Neural progenitor cell (in vitro differentiated cells): ENCODE data around the gene SNRNP40. TPM values are rescaled to one million over a fixed set of nuclear protein-coding genes. Genes with fewer than 3 reads are reported as not detected.
A peak's percentile ranks its signal among the peaks of the same experiment; 100 is the strongest.

Experiments
- DNase-seq: peaks from one replicate; pipeline ENCODE4 v3.0.0-alpha.2; 2016; ENCODE audit warnings: low spot score
- H2AFZ ChIP-seq: fragments of 200-600 bp; sonication (generic); replicated peaks from 2 replicates; pipeline ENCODE4 v1.6.1; 2016; ENCODE audit warnings: antibody characterized with exemption
- H3F3A ChIP-seq: fragments of 200-600 bp; sonication (generic); 2 replicates; pipeline ENCODE4 v1.6.1; 2016; ENCODE audit warnings: antibody characterized with exemption, low read depth
- H3K27ac ChIP-seq: fragments of 200-600 bp; sonication (generic); 2 replicates; pipeline ENCODE4 v1.5.1; 2016; ENCODE audit warnings: mild to moderate bottlenecking
- H3K27me3 ChIP-seq: fragments of 200-600 bp; sonication (generic); 2 replicates; pipeline ENCODE4 v1.6.1; 2016; ENCODE audit warnings: mild to moderate bottlenecking, moderate library complexity
- H3K36me3 ChIP-seq: fragments of 200-600 bp; sonication (generic); 2 replicates; pipeline ENCODE4 v1.5.1; 2016
- H3K4me1 ChIP-seq: fragments of 200-600 bp; sonication (generic); 2 replicates; pipeline ENCODE4 v1.6.1; 2016; ENCODE audit warnings: mixed run types
- H3K4me2 ChIP-seq: fragments of 200-600 bp; sonication (generic); 2 replicates; pipeline ENCODE4 v1.6.1; 2016
- H3K4me3 ChIP-seq: fragments of 200-600 bp; sonication (generic); 2 replicates; pipeline ENCODE4 v1.5.1; 2016
- H3K79me2 ChIP-seq: fragments of 200-600 bp; sonication (generic); 2 replicates; pipeline ENCODE4 v1.6.1; 2016; ENCODE audit warnings: low read depth
- H3K9ac ChIP-seq: fragments of 200-600 bp; sonication (generic); 2 replicates; pipeline ENCODE4 v1.6.1; 2016
- H3K9me3 ChIP-seq: fragments of 200-600 bp; sonication (generic); 2 replicates; pipeline ENCODE4 v1.5.1; 2016; ENCODE audit warnings: low read depth
- H4K20me1 ChIP-seq: fragments of 200-600 bp; sonication (generic); 2 replicates; pipeline ENCODE4 v1.6.1; 2016; ENCODE audit warnings: low read depth
- H3K27ac Mint-ChIP-seq: 3 replicates; pipeline ENCODE4 v1.8.0; 2021; ENCODE audit warnings: mixed read lengths
- H3K27me3 Mint-ChIP-seq: 2 replicates; pipeline ENCODE4 v1.8.0; 2022; ENCODE audit warnings: low read depth, mild to moderate bottlenecking, inconsistent platforms, moderate library complexity, mixed read lengths; ENCODE audit not compliant: insufficient read depth
- H3K36me3 Mint-ChIP-seq: 3 replicates; pipeline ENCODE4 v1.8.0; 2021; ENCODE audit warnings: mixed read lengths
- H3K4me1 Mint-ChIP-seq: 3 replicates; pipeline ENCODE4 v1.8.0; 2021; ENCODE audit warnings: mixed read lengths
- H3K4me3 Mint-ChIP-seq: 3 replicates; pipeline ENCODE4 v1.8.0; 2021; ENCODE audit warnings: mild to moderate bottlenecking, moderate library complexity, mixed read lengths
- H3K9me3 Mint-ChIP-seq: 3 replicates; pipeline ENCODE4 v1.8.0; 2020; ENCODE audit warnings: mixed read lengths
- CTCF ChIP-seq: fragments of 200-600 bp; sonication (generic); IDR thresholded peaks from 2 replicates; pipeline ENCODE4 v1.5.1; 2017; ENCODE audit warnings: antibody characterized with exemption, mild to moderate bottlenecking
- EZH2 ChIP-seq: fragments of 200-600 bp; sonication (generic); IDR thresholded peaks from 2 replicates; pipeline ENCODE4 v1.6.1; 2017; ENCODE audit warnings: antibody characterized with exemption, mild to moderate bottlenecking, moderate library complexity
- EZH2phosphoT487 ChIP-seq: fragments of 200-600 bp; sonication (generic); IDR thresholded peaks from 2 replicates; pipeline ENCODE4 v1.6.1; 2017; ENCODE audit warnings: antibody characterized with exemption
- total RNA-seq: library from RNA; depleted of rRNA; stranded (reverse); fragments of >200 nt; gene quantifications from 2 replicates; pipeline ENCODE4 v1.2.3, GENCODE V29; 2015; ENCODE audit warnings: low replicate concordance

Gene SNRNP40
- total RNA-seq, 1 donor from 2014 or later, result 179 TPM

DNA sequence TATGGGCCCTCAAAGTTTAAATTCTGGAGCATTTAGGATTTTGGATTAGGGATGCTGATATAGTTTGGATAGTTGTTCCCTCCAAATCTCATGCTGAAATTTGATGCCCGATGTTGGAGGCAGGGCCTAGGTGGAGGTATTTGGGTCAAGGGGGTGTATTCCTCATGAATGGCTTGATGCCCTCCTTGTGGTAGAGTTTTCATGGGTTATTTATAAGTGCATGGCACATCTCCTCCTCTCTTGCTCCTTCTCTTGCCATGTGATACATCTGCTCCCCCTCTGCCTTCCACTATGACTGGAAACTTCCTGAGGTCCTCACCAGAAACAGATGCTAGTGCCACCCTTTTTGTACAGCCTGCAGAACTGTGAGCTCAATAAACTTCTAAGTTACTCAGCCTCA is 39.4 kb downstream of the SNRNP40 start:
- H3K36me3 ChIP-seq, result peaks cover 13% of the 10 kb centered on the region
- no peak for DNase-seq
- H3F3A ChIP-seq, result peaks cover 15% of the 10 kb centered on the region
- no peak overlapping the region for H2AFZ ChIP-seq
- H3K4me3 ChIP-seq, result no peak overlapping the region
- no peak overlapping the region for H3K4me2 ChIP-seq
- no peaks in the 10 kb centered on the region for H3K4me1 Mint-ChIP-seq
- H3K9me3 Mint-ChIP-seq, result no peaks in the 10 kb centered on the region
- H3K27ac ChIP-seq, result no peak overlapping the region
- H3K27ac Mint-ChIP-seq, result no peak overlapping the region
- H3K36me3 Mint-ChIP-seq, result peaks cover 16% of the 10 kb centered on the region
- no peaks in the 10 kb centered on the region for H3K79me2 ChIP-seq
- no peaks in the 10 kb centered on the region for H4K20me1 ChIP-seq
- H3K9ac ChIP-seq, result no peak overlapping the region
- no peak for TF ChIP-seq EZH2phosphoT487
- no peaks in the 10 kb centered on the region for H3K27me3 ChIP-seq
- no peak overlapping the region for H3K4me3 Mint-ChIP-seq
- no peaks in the 10 kb centered on the region for H3K4me1 ChIP-seq
- H3K9me3 ChIP-seq, result no peaks in the 10 kb centered on the region
- peaks cover 5% of the 10 kb centered on the region for H3K27me3 Mint-ChIP-seq

DNA sequence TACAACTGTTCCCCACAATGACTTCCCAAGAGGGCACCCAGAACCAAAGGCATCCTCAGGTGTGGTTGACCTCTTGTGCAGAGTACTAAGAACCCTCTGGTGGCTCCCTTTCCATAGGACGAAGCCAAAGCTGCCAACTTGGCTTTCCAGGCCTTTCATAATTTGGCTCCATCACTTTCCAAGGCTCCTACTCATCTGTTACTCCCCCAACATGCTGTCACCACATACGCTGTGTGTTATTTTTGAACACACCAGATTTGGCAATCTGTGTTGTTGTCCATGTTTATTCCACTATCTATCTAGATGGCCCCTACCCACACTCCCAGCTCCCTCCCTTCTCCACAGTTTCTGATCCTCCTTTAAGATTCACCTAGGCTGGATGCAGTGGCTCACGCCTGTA is 46.7 kb downstream of the SNRNP40 start:
- H3K9ac ChIP-seq, result no peak overlapping the region
- H3F3A ChIP-seq, result no peaks in the 10 kb centered on the region
- no peaks in the 10 kb centered on the region for H3K9me3 ChIP-seq
- Mint-ChIP-seq H3K4me1 (peaks cover 3% of the 10 kb centered on the region), H3K36me3 (no peaks in the 10 kb centered on the region), H3K27ac (no peak overlapping the region), H3K9me3 (no peaks in the 10 kb centered on the region), H3K4me3 (no peak overlapping the region), H3K27me3 (peaks cover 6% of the 10 kb centered on the region)
- H3K27ac ChIP-seq, result no peak overlapping the region
- DNase-seq, result no peak
- H3K36me3 ChIP-seq, result no peaks in the 10 kb centered on the region
- H2AFZ ChIP-seq, result no peak overlapping the region
- H3K4me1 ChIP-seq, result no peaks in the 10 kb centered on the region
- H3K4me2 ChIP-seq, result no peak overlapping the region
- H3K4me3 ChIP-seq, result no peak overlapping the region
- H4K20me1 ChIP-seq, result no peaks in the 10 kb centered on the region
- TF ChIP-seq EZH2phosphoT487, result no peak
- TF ChIP-seq CTCF, result no peak
- H3K79me2 ChIP-seq, result no peaks in the 10 kb centered on the region
- H3K27me3 ChIP-seq, result no peaks in the 10 kb centered on the region

GRCh38 chr1:31248276-31248675 is 48.3 kb downstream of the SNRNP40 start:
- Histone ChIP-seq H3K27me3 (no peaks in the 10 kb centered on the region), H3F3A (no peaks in the 10 kb centered on the region), H2AFZ (no peak overlapping the region), H3K9me3 (no peaks in the 10 kb centered on the region), H3K27ac (no peak overlapping the region), H3K79me2 (no peaks in the 10 kb centered on the region), H4K20me1 (no peaks in the 10 kb centered on the region), H3K4me2 (no peak overlapping the region), H3K4me1 (no peaks in the 10 kb centered on the region), H3K9ac (no peak overlapping the region), H3K4me3 (no peak overlapping the region), H3K36me3 (no peaks in the 10 kb centered on the region)
- TF ChIP-seq EZH2 (no peak), CTCF (no peak), EZH2phosphoT487 (no peak)
- H3K36me3 Mint-ChIP-seq, result no peaks in the 10 kb centered on the region
- H3K27ac Mint-ChIP-seq, result no peak overlapping the region
- H3K4me3 Mint-ChIP-seq, result no peak overlapping the region
- peaks cover 15% of the 10 kb centered on the region for H3K4me1 Mint-ChIP-seq
- H3K9me3 Mint-ChIP-seq, result no peaks in the 10 kb centered on the region
- DNase-seq, result no peak
- H3K27me3 Mint-ChIP-seq, result peaks cover 4% of the 10 kb centered on the region

DNA sequence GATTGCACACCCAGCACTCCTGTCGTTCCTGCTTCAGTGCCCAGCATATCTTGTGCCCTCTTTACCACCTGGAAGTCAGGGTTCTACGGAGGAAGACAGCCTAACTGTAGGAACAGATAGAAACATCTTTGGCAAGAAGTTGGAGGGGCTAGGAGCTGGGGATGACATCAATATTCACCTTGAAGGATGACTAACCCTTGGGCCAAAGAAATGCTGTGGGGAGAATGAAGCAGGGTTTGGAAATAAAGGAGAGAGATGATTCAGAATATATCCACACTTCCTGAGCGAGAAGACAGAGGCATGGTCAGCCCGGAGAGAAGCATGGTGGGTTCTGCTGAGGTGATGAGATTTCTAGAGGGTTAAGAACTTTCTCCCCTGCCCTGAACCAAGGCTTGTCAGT is 52.3 kb downstream of the SNRNP40 start:
- H3K27ac ChIP-seq, result no peak overlapping the region
- Mint-ChIP-seq H3K4me3 (peak overlapping the region; percentile 7), H3K27ac (no peak overlapping the region), H3K36me3 (no peaks in the 10 kb centered on the region), H3K9me3 (no peaks in the 10 kb centered on the region), H3K27me3 (peaks cover 6% of the 10 kb centered on the region), H3K4me1 (peaks cover 30% of the 10 kb centered on the region)
- no peak for TF ChIP-seq EZH2phosphoT487
- TF ChIP-seq EZH2, result no peak
- TF ChIP-seq CTCF, result no peak
- H3K4me1 ChIP-seq, result peaks cover 7% of the 10 kb centered on the region
- H3K79me2 ChIP-seq, result no peaks in the 10 kb centered on the region
- H3K9ac ChIP-seq, result no peak overlapping the region
- H3K9me3 ChIP-seq, result no peaks in the 10 kb centered on the region
- peaks cover 21% of the 10 kb centered on the region for H3K27me3 ChIP-seq
- H3F3A ChIP-seq, result peaks cover 6% of the 10 kb centered on the region
- no peak for DNase-seq
- no peak overlapping the region for H3K4me3 ChIP-seq
- no peaks in the 10 kb centered on the region for H4K20me1 ChIP-seq
- H3K36me3 ChIP-seq, result no peaks in the 10 kb centered on the region
- H2AFZ ChIP-seq, result no peak overlapping the region
- H3K4me2 ChIP-seq, result no peak overlapping the region
